ENCODE measurements around the gene CFAP100.

Gene CFAP100

GRCh38 chr3:126389794-126390146 lies 4.9 kb upstream of the CFAP100 start:
- TF ChIP-seq EZH2 (IDR thresholded peaks at IDR 0.05; ENCODE audit: borderline replicate concordance, low read length) (no peak), CTCF (IDR thresholded peaks at IDR 0.05; ENCODE audit: low read length) (no peak)
- Histone ChIP-seq H3K36me3 (ENCODE audit: insufficient read depth, low read length) (no peaks in the 10 kb centered on the region), H3F3A (ENCODE audit: insufficient read depth, low read length) (no peaks in the 10 kb centered on the region), H3K27ac (ENCODE audit: low read depth, low read length, poor library complexity, severe bottlenecking) (no peak overlapping the region), H3K79me2 (ENCODE audit: insufficient read depth, low read length) (no peaks in the 10 kb centered on the region), H2AFZ (ENCODE audit: low read length) (no peak overlapping the region), H3K27me3 (ENCODE audit: insufficient read depth, low read length) (no peaks in the 10 kb centered on the region), H3K9me3 (ENCODE audit: low read length) (no peaks in the 10 kb centered on the region), H3K4me1 (ENCODE audit: insufficient read depth, low read length, severe bottlenecking) (no peaks in the 10 kb centered on the region), H3K4me3 (ENCODE audit: low read depth, low read length, poor library complexity, severe bottlenecking) (no peak overlapping the region), H3K9me2 (ENCODE audit: low read depth, low read length) (no peaks in the 10 kb centered on the region), H3K9ac (ENCODE audit: low read length) (no peak overlapping the region), H3K4me2 (ENCODE audit: low read length) (no peak overlapping the region), H4K20me1 (ENCODE audit: insufficient read depth, low read length) (no peaks in the 10 kb centered on the region)

- no peak overlapping the region for H3K9ac ChIP-seq (ENCODE audit: low read length)
- no peaks in the 10 kb centered on the region for H3K9me3 ChIP-seq (ENCODE audit: low read length)
- TF ChIP-seq CTCF (IDR thresholded peaks at IDR 0.05; ENCODE audit: low read length), result no peak
- no peaks in the 10 kb centered on the region for H3K27me3 ChIP-seq (ENCODE audit: insufficient read depth, low read length)
- H3K27ac ChIP-seq (ENCODE audit: low read depth, low read length, poor library complexity, severe bottlenecking), result no peak overlapping the region
- H3K79me2 ChIP-seq (ENCODE audit: insufficient read depth, low read length), result no peaks in the 10 kb centered on the region
- H3K4me3 ChIP-seq (ENCODE audit: low read depth, low read length, poor library complexity, severe bottlenecking), result no peak overlapping the region
- H3K36me3 ChIP-seq (ENCODE audit: insufficient read depth, low read length), result no peaks in the 10 kb centered on the region
- H3F3A ChIP-seq (ENCODE audit: insufficient read depth, low read length), result no peaks in the 10 kb centered on the region
- H3K4me2 ChIP-seq (ENCODE audit: low read length), result no peak overlapping the region
- H2AFZ ChIP-seq (ENCODE audit: low read length), result no peak overlapping the region
- H3K9me2 ChIP-seq (ENCODE audit: low read depth, low read length), result no peaks in the 10 kb centered on the region
- no peaks in the 10 kb centered on the region for H4K20me1 ChIP-seq (ENCODE audit: insufficient read depth, low read length)
- no peaks in the 10 kb centered on the region for H3K4me1 ChIP-seq (ENCODE audit: insufficient read depth, low read length, severe bottlenecking)
Measured at GRCh38 chr3:126390201-126390600, 4.5 kb upstream of the CFAP100 start.

GRCh38 chr3:126390751-126391150 lies 4.0 kb upstream of the CFAP100 start:
- H3K4me2 ChIP-seq (ENCODE audit: low read length), result no peak overlapping the region
- no peaks in the 10 kb centered on the region for H4K20me1 ChIP-seq (ENCODE audit: insufficient read depth, low read length)
- no peaks in the 10 kb centered on the region for H3F3A ChIP-seq (ENCODE audit: insufficient read depth, low read length)
- no peak overlapping the region for H3K4me3 ChIP-seq (ENCODE audit: low read depth, low read length, poor library complexity, severe bottlenecking)
- H3K79me2 ChIP-seq (ENCODE audit: insufficient read depth, low read length), result no peaks in the 10 kb centered on the region
- H3K4me1 ChIP-seq (ENCODE audit: insufficient read depth, low read length, severe bottlenecking), result no peaks in the 10 kb centered on the region
- H3K9me2 ChIP-seq (ENCODE audit: low read depth, low read length), result no peaks in the 10 kb centered on the region
- H3K27ac ChIP-seq (ENCODE audit: low read depth, low read length, poor library complexity, severe bottlenecking), result no peak overlapping the region
- no peaks in the 10 kb centered on the region for H3K27me3 ChIP-seq (ENCODE audit: insufficient read depth, low read length)
- H3K36me3 ChIP-seq (ENCODE audit: insufficient read depth, low read length), result no peaks in the 10 kb centered on the region
- no peak overlapping the region for H2AFZ ChIP-seq (ENCODE audit: low read length)
- no peak for TF ChIP-seq EZH2 (IDR thresholded peaks at IDR 0.05; ENCODE audit: borderline replicate concordance, low read length)
- TF ChIP-seq CTCF (IDR thresholded peaks at IDR 0.05; ENCODE audit: low read length), result no peak
- no peaks in the 10 kb centered on the region for H3K9me3 ChIP-seq (ENCODE audit: low read length)
- no peak overlapping the region for H3K9ac ChIP-seq (ENCODE audit: low read length)

Data from OCI-LY1 (cell line).